ENCODE results near the gene BTBD2.

DNA sequence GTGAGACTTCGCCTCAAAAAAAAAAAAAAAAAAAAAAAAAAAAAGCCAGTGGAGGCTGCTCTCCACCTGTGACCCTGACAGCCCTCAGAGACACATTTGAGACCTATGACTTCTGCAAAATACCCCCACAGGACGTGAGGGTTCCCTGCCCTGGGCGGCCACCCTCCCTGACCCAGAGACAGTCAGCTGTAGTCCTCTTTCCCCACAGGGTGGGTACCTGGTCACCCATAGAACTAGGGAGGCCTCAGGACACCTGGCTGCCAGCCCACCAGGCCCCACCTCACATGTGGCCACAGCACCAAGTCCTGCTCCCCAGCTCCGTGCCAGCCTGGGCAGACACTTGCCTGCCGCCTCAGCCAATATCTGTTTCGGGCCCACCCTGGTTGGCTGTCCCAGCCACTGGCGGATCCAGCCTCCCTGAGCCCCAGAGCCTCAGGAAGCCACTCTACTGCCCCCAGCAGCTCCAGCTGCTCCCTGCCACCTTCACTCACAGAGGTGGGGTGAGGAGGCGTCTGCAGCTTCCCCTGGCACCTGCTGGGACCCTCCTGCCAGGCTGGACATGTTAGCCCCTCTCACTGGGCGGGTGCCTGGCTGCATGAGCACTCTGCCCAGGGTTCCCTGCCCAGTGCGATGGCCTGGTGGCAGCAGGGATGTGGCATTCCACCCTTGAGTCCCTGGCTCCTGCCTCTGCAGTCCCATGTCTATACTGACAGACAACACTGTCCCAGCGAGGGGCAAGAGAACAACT lies 28.6 kb upstream of the BTBD2 start:
- TF ChIP-seq, protein P1, sequence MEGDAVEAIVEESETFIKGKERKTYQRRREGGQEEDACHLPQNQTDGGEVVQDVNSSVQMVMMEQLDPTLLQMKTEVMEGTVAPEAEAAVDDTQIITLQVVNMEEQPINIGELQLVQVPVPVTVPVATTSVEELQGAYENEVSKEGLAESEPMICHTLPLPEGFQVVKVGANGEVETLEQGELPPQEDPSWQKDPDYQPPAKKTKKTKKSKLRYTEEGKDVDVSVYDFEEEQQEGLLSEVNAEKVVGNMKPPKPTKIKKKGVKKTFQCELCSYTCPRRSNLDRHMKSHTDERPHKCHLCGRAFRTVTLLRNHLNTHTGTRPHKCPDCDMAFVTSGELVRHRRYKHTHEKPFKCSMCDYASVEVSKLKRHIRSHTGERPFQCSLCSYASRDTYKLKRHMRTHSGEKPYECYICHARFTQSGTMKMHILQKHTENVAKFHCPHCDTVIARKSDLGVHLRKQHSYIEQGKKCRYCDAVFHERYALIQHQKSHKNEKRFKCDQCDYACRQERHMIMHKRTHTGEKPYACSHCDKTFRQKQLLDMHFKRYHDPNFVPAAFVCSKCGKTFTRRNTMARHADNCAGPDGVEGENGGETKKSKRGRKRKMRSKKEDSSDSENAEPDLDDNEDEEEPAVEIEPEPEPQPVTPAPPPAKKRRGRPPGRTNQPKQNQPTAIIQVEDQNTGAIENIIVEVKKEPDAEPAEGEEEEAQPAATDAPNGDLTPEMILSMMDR (IDR thresholded peaks at IDR 0.05; ENCODE audit: poor library complexity): no peak
- no peak for TF ChIP-seq EZH2 (IDR thresholded peaks at IDR 0.05; ENCODE audit: borderline replicate concordance)
- no peak for TF ChIP-seq EZH2phosphoT487 (IDR thresholded peaks at IDR 0.05; ENCODE audit: low read depth, severe bottlenecking, unreplicated experiment)

Measured in hepatocyte (in vitro differentiated cells).